ENCODE data around the gene STK32B. TPM values are rescaled to one million over a fixed set of nuclear protein-coding genes. Genes with fewer than 3 reads are reported as not detected.

STK32B gene
- total and polyA plus RNA-seq, 7 experiments from 2014 or later, result 1.7 TPM; not detected in 6

GRCh38 chr4:5374592-5374991 lies 323.3 kb downstream of the STK32B start:
- Histone ChIP-seq H3K27me3 (ENCODE audit: control insufficient read depth in 2 of 2, insufficient read depth in 2 of 2, low read length in 2 of 2) (no peaks in the 10 kb centered on the region), H3K36me3 (ENCODE audit: control insufficient read depth in 2 of 3, insufficient read depth in 3 of 3, low read length in 3 of 3) (no peaks in the 10 kb centered on the region), H3K9me3 (ENCODE audit: control insufficient read depth in 2 of 3, low read length in 3 of 3) (peaks cover 0 to 6% (median 0%) of the 10 kb centered on the region in 3 experiments), H3K4me1 (ENCODE audit: control insufficient read depth in 2 of 2, insufficient read depth in 2 of 2, low read length in 2 of 2) (no peaks in the 10 kb centered on the region), H3K4me3 (ENCODE audit: low read length) (no peak overlapping the region), H3K27ac (ENCODE audit: low read depth, low read length) (no peak overlapping the region)
- peaks cover 0 to 1% (median 0%) of the 10 kb centered on the region in 7 donors for H3K4me1 Mint-ChIP-seq
- peaks cover 4 to 27% (median 15%) of the 10 kb centered on the region in 11 donors for H3K9me3 Mint-ChIP-seq
- no peak overlapping the region for H3K4me3 Mint-ChIP-seq
- H3K36me3 Mint-ChIP-seq, result peaks cover 0 to 8% (median 0%) of the 10 kb centered on the region in 5 donors
- no peak for ATAC-seq
- no peak overlapping the region for H3K27ac Mint-ChIP-seq
- H3K27me3 Mint-ChIP-seq, result peaks cover 0 to 9% (median 0%) of the 10 kb centered on the region in 5 donors
- CTCF ChIA-PET, result no interaction called here
- no peak for DNase-seq
- intact Hi-C loops (cut with micrococcal nuclease), result no loop called here
- POLR2A ChIA-PET, result no interaction called here

- no peaks in the 10 kb centered on the region for H3K4me1 ChIP-seq (ENCODE audit: control insufficient read depth in 2 of 2, insufficient read depth in 2 of 2, low read length in 2 of 2)
- peaks cover 4 to 27% (median 15%) of the 10 kb centered on the region in 11 donors for H3K9me3 Mint-ChIP-seq
- intact Hi-C loops (cut with micrococcal nuclease), result no loop called here
- ChIA-PET POLR2A (no interaction called here), CTCF (no interaction called here)
- peaks cover 0 to 1% (median 0%) of the 10 kb centered on the region in 7 donors for H3K4me1 Mint-ChIP-seq
- ATAC-seq, result no peak
- no peak overlapping the region for H3K27ac ChIP-seq (ENCODE audit: low read depth, low read length)
- H3K27me3 Mint-ChIP-seq, result peaks cover 0 to 9% (median 0%) of the 10 kb centered on the region in 5 donors
- no peak overlapping the region for H3K4me3 Mint-ChIP-seq
- H3K27ac Mint-ChIP-seq, result no peak overlapping the region
- no peaks in the 10 kb centered on the region for H3K27me3 ChIP-seq (ENCODE audit: control insufficient read depth in 2 of 2, insufficient read depth in 2 of 2, low read length in 2 of 2)
- H3K36me3 ChIP-seq (ENCODE audit: control insufficient read depth in 2 of 3, insufficient read depth in 3 of 3, low read length in 3 of 3), result no peaks in the 10 kb centered on the region
- H3K4me3 ChIP-seq (ENCODE audit: low read length), result no peak overlapping the region
- H3K36me3 Mint-ChIP-seq, result peaks cover 0 to 8% (median 0%) of the 10 kb centered on the region in 5 donors
- H3K9me3 ChIP-seq (ENCODE audit: control insufficient read depth in 2 of 3, low read length in 3 of 3), result peaks cover 0 to 6% (median 0%) of the 10 kb centered on the region in 3 experiments
- no peak for DNase-seq
These were observed 323.7 kb downstream of the STK32B start for GRCh38 chr4:5374994-5375393.

GRCh38 chr4:5376015-5376414 lies 324.7 kb downstream of the STK32B start:
- H3K4me1 Mint-ChIP-seq, result peaks cover 0 to 1% (median 0%) of the 10 kb centered on the region in 7 donors
- H3K4me1 ChIP-seq (ENCODE audit: control insufficient read depth in 2 of 2, insufficient read depth in 2 of 2, low read length in 2 of 2), result no peaks in the 10 kb centered on the region
- peaks cover 2 to 27% (median 15%) of the 10 kb centered on the region in 11 donors for H3K9me3 Mint-ChIP-seq
- no peak overlapping the region for H3K27ac ChIP-seq (ENCODE audit: low read depth, low read length)
- peaks cover 0 to 8% (median 0%) of the 10 kb centered on the region in 5 donors for H3K36me3 Mint-ChIP-seq
- DNase-seq (no peak), ATAC-seq (no peak)
- intact Hi-C loops (cut with micrococcal nuclease), result no loop called here
- no peaks in the 10 kb centered on the region for H3K36me3 ChIP-seq (ENCODE audit: control insufficient read depth in 2 of 3, insufficient read depth in 3 of 3, low read length in 3 of 3)
- ChIA-PET POLR2A (no interaction called here), CTCF (no interaction called here)
- H3K4me3 Mint-ChIP-seq, result no peak overlapping the region
- H3K9me3 ChIP-seq (ENCODE audit: control insufficient read depth in 2 of 3, low read length in 3 of 3), result peaks cover 0 to 6% (median 0%) of the 10 kb centered on the region in 3 experiments
- H3K27ac Mint-ChIP-seq, result no peak overlapping the region
- no peaks in the 10 kb centered on the region for H3K27me3 ChIP-seq (ENCODE audit: control insufficient read depth in 2 of 2, insufficient read depth in 2 of 2, low read length in 2 of 2)
- H3K4me3 ChIP-seq (ENCODE audit: low read length), result no peak overlapping the region
- peaks cover 0 to 9% (median 0%) of the 10 kb centered on the region in 5 donors for H3K27me3 Mint-ChIP-seq

GRCh38 chr4:5378002-5378401 lies 326.7 kb downstream of the STK32B start:
- Histone ChIP-seq H3K36me3 (ENCODE audit: control insufficient read depth in 2 of 3, insufficient read depth in 3 of 3, low read length in 3 of 3) (no peaks in the 10 kb centered on the region), H3K4me1 (ENCODE audit: control insufficient read depth in 2 of 2, insufficient read depth in 2 of 2, low read length in 2 of 2) (no peaks in the 10 kb centered on the region), H3K9me3 (ENCODE audit: control insufficient read depth in 2 of 3, low read length in 3 of 3) (peaks cover 0 to 6% (median 0%) of the 10 kb centered on the region in 3 experiments), H3K27me3 (ENCODE audit: control insufficient read depth in 2 of 2, insufficient read depth in 2 of 2, low read length in 2 of 2) (no peaks in the 10 kb centered on the region), H3K4me3 (ENCODE audit: low read length) (no peak overlapping the region), H3K27ac (ENCODE audit: low read depth, low read length) (no peak overlapping the region)
- ATAC-seq (no peak), DNase-seq (no peak)
- Mint-ChIP-seq H3K27me3 (peaks cover 0 to 9% (median 0%) of the 10 kb centered on the region in 5 donors), H3K4me3 (no peak overlapping the region), H3K27ac (no peak overlapping the region), H3K9me3 (peaks cover 0 to 27% (median 15%) of the 10 kb centered on the region in 11 donors), H3K36me3 (peaks cover 0 to 8% (median 0%) of the 10 kb centered on the region in 5 donors), H3K4me1 (peaks cover 0 to 1% (median 0%) of the 10 kb centered on the region in 7 donors)
- ChIA-PET POLR2A (no interaction called here), CTCF (no interaction called here)
- intact Hi-C loops (cut with micrococcal nuclease), result no loop called here

DNA sequence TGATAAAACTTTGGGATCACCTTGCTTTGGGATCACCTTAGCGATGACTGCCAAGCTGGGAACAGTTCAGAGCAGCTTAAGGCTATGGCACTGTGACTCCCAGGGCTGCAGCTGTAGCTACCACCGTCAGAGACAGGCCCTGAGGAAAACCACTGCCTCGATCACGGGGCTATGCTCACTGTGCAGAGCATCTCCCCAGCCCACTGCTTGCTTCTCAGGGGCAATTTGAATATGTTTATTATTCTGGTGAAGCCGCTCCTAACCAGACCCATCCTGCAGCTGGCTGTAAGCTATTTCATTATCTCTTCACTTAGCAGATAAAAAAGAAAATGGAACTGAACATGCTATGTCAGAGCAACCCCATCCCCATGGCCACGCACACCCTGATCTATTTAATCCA lies 328.6 kb downstream of the STK32B start:
- peaks cover 0 to 9% (median 0%) of the 10 kb centered on the region in 5 donors for H3K27me3 Mint-ChIP-seq
- peaks cover 0 to 4% (median 0%) of the 10 kb centered on the region in 7 donors for H3K4me1 Mint-ChIP-seq
- ATAC-seq, result no peak
- POLR2A ChIA-PET, result no interaction called here
- H3K27ac Mint-ChIP-seq, result no peak overlapping the region
- no peaks in the 10 kb centered on the region for H3K36me3 ChIP-seq (ENCODE audit: control insufficient read depth in 2 of 3, insufficient read depth in 3 of 3, low read length in 3 of 3)
- H3K4me3 Mint-ChIP-seq, result no peak overlapping the region
- DNase-seq, result no peak
- CTCF ChIA-PET, result no interaction called here
- intact Hi-C loops (cut with micrococcal nuclease), result no loop called here
- no peaks in the 10 kb centered on the region for H3K4me1 ChIP-seq (ENCODE audit: control insufficient read depth in 2 of 2, insufficient read depth in 2 of 2, low read length in 2 of 2)
- H3K9me3 ChIP-seq (ENCODE audit: control insufficient read depth in 2 of 3, low read length in 3 of 3), result no peaks in the 10 kb centered on the region
- no peak overlapping the region for H3K4me3 ChIP-seq (ENCODE audit: low read length)
- peaks cover 0 to 21% (median 10%) of the 10 kb centered on the region in 11 donors for H3K9me3 Mint-ChIP-seq
- H3K27ac ChIP-seq (ENCODE audit: low read depth, low read length), result no peak overlapping the region
- no peaks in the 10 kb centered on the region for H3K27me3 ChIP-seq (ENCODE audit: control insufficient read depth in 2 of 2, insufficient read depth in 2 of 2, low read length in 2 of 2)
- peaks cover 0 to 4% (median 0%) of the 10 kb centered on the region in 5 donors for H3K36me3 Mint-ChIP-seq

DNA sequence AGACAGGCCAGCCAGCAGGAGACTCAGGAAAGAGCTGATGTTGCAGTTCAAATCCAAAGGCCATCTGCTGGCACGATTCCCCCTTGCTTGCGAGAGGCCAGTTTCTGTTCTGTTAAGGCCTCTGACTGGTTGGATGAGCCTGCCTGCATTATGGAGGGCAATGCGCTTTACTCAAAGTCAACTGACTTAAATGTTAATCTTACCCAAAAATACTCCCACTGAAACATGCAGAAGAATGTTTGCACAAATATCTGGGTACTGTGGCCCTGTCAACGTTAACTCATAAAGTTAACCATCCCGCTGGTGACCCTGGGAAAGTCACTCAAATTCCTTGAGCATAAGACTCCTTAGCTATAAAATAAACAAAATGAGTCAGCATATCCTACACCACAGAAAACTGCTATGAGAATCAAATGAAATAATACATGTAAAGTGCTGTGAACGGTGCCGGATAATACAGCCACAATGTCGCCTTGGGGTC lies 330.7 kb downstream of the STK32B start:
- ChIA-PET CTCF (no interaction called here), POLR2A (no interaction called here)
- H3K27me3 ChIP-seq (ENCODE audit: control insufficient read depth in 2 of 2, insufficient read depth in 2 of 2, low read length in 2 of 2), result no peaks in the 10 kb centered on the region
- Mint-ChIP-seq H3K27ac (no peak overlapping the region), H3K27me3 (peaks cover 0 to 10% (median 0%) of the 10 kb centered on the region in 5 donors), H3K4me1 (peaks cover 0 to 4% (median 0%) of the 10 kb centered on the region in 7 donors), H3K36me3 (peaks cover 0 to 4% (median 0%) of the 10 kb centered on the region in 5 donors), H3K4me3 (no peak overlapping the region), H3K9me3 (peaks cover 0 to 9% (median 4%) of the 10 kb centered on the region in 11 donors)
- no peaks in the 10 kb centered on the region for H3K4me1 ChIP-seq (ENCODE audit: control insufficient read depth in 2 of 2, insufficient read depth in 2 of 2, low read length in 2 of 2)
- no peak overlapping the region for H3K4me3 ChIP-seq (ENCODE audit: low read length)
- intact Hi-C loops (cut with micrococcal nuclease), result no loop called here
- no peaks in the 10 kb centered on the region for H3K9me3 ChIP-seq (ENCODE audit: control insufficient read depth in 2 of 3, low read length in 3 of 3)
- no peak overlapping the region for H3K27ac ChIP-seq (ENCODE audit: low read depth, low read length)
- ATAC-seq (no peak), DNase-seq (no peak)
- H3K36me3 ChIP-seq (ENCODE audit: control insufficient read depth in 2 of 3, insufficient read depth in 3 of 3, low read length in 3 of 3), result no peaks in the 10 kb centered on the region

All from naive thymus-derived CD4-positive, alpha-beta T cell (primary cell).